HT1080 (cell line): Measurements from ENCODE around the gene FOXO6. TPM values are rescaled to one million over a fixed set of nuclear protein-coding genes. Genes with fewer than 3 reads are reported as not detected.

Source experiments
- DNase-seq: peaks from one replicate; pipeline ENCODE4 v3.0.0-alpha.2; 2015; ENCODE audit warnings: low read depth
- total RNA-seq: library from RNA; depleted of rRNA; stranded (reverse); fragments of >200 nt; shearing (Covaris generic); gene quantifications from 2 replicates; pipeline ENCODE4 v1.2.3, GENCODE V29; 2014; rRNA removed

Gene FOXO6
- total RNA-seq, 1 experiment from 2014 or later = 0.90 TPM

DNA sequence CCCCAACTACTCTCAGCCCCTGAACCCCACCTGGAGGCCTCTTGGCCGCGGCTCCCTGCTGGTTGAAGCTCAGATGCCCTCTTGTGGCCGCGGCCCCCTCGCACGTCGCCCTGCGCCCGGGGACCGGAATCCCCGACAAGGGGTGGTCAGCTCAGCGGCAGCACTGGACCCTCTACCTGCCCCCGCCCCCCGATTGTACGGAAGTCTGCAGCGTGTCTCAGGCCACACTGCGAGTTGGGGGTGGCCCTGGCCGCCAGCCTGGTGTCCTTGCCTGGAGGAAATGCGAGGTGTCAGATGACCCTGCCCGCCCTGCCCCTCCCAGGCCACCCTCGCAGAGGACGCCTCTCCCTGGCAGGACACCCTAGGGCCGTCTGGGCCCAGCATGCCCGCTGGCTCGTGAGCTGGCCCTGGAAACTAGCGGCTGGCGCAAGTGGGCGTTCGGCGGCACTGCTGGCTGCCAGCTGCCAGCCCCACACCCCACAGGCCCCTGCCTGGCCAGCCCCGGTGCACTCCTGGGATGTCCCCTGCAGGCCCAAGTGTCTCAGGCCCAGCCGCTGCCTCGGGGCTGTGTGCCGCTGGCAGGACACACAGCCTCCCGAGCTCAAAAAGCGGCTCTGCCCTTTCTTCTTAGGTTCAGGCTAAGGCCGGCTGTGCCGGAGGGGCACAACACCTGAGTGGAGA is 62.4 kb downstream of the FOXO6 start:
- no peak for DNase-seq

DNA sequence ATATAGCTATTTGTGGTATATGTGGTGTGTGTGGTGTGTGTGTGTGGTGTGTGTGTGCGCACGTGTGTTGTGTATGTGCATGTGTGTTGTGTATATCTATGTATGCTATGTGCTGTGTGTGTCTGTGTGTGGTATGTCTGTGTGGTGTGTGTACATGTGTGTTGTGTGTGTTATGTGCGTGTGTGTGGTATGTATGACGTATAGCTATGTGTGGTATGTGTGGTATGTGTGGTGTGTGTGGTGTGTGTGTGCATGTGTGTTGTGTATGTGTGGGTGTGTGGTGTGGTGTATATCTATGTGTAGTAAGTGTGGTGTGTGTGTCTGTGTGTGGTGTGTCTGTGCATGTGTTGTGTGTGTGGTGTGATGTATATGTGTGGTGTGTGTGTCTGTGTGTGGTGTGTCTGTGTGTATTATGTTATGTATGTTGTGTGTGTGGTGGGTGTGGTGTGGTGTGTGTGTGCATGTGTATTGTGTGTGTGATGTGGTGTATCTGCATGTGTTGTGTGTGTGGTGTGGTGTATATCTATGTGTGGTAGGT is 63.4 kb downstream of the FOXO6 start:
- no peak for DNase-seq

DNA sequence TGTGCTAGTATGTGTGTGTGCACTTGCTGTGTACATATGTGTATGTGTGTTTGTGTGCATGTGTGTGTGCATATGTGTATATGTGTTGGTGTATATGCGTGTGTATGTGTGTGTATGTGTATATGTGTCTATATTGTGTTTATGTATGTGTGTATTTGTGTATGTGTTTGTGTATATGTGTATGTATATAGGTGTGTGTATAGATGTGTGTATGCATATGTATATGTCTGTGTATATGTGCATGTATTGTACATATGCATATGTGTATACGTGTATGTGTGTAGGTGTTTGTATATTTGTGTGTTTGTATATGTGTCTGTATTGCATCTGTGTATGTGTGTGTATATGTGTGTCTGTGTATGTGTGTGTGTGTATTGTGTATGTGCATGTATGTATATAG is 64.1 kb downstream of the FOXO6 start:
- DNase-seq = no peak

DNA sequence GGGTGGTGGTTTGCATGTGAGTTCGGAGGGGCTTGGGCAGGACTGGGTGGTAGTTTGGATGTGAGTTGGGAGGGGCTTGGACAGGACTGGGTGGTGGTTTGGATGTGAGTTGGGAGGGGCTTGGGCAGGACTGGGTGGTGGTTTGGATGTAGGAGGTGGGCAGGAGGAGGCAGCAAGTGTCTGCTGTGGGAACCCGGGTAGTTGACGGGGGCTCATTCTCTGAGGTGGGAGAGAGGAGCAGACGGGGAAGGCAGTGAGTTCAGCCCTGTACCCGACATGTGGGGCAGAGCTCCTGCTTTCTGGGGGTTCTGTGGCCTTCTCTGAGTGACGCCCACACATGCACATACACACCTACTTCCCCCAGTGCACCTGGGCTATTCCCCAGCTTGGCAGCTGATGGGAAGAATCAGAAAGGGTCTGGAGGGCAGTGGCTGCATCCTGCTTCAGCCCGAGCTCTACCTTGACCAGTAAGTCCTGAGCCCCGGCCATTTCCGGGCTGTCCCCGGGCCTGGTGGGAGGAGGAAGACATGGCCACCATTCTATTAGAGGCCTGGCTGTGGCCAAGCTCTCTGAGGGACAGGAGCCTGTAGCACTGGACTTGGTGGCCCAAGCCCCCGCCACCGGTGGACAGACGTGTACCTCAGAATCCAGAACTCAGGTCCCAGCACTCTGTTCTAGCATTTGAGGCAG is 65.1 kb downstream of the FOXO6 start:
- DNase-seq = no peak

DNA sequence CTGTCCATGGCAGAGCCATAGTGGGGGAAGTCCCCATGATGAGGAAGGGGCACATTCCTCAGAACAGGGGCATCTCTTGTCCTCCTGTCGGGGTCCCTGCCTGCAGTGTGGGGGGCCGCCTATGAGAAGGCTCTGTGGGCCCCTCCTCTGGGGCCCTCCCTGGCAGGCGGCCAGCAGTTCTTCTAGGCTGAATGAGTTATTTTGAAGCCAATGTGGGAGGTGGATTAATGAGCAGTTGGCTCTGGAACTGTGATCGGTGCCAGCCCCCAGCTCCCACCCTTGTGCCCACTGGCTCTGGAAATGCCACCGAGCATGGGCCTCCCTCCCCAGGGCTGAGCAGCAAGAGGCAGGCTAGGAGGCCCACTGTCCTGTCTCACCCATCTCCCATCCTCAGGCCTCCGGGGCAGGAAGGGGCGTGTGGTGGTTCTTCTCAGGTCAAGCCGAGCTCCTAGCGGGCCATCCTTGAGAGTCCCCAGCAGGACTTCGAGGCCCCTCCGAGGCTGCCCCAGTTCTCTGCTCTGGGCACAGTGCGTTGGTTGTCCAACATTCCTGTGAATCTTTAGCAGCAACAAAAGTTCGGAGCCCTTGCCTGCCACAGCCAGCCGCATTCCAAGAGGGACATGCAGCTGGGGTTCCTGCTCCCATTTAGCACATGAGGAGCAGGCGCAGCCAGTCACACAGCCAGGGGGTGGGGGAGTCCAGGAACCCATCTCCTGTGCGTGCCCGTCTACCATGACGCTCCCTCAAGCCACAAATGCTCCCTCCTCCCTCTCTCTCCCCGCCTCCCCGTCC is 66.1 kb downstream of the FOXO6 start:
- no peak for DNase-seq

DNA sequence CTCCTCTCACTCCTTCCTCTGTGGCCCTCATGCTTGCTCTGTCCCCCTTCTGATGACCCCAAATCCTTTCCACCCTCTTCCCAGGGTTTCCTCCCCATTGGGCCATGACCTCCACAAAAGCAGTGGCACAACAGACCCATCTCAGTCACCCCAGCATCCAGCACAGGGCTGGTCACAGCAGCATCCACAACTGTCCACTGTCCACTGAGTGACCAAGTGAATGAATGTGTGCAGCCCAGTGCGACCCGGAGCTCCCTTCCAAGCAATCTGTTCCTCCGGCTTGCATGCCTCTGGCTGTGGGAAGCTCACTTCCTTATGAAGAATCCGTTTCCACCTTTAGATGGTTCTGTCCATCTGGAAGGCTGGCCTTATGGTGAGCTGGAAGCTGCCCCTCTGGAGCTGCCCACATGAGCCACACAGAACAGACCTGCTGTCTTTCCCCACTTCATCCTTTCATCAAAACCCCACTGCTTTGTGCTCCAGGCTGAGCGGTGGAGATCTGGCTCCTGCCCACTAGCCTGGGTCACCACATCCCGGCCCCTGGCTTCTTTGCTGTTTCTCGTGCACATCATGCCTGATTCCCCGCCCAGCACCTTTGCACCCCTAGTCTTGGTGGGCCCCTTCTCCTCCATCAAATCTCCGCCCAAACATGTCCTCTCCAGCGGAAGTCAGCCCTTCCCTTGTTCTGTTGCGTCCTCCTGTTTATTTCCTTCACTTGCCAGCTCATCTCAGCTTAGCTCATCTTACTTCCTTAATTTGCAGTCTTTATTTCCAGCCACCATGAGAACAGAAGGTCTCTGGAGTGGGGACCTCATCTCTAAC is 66.9 kb downstream of the FOXO6 start:
- no peak for DNase-seq

DNA sequence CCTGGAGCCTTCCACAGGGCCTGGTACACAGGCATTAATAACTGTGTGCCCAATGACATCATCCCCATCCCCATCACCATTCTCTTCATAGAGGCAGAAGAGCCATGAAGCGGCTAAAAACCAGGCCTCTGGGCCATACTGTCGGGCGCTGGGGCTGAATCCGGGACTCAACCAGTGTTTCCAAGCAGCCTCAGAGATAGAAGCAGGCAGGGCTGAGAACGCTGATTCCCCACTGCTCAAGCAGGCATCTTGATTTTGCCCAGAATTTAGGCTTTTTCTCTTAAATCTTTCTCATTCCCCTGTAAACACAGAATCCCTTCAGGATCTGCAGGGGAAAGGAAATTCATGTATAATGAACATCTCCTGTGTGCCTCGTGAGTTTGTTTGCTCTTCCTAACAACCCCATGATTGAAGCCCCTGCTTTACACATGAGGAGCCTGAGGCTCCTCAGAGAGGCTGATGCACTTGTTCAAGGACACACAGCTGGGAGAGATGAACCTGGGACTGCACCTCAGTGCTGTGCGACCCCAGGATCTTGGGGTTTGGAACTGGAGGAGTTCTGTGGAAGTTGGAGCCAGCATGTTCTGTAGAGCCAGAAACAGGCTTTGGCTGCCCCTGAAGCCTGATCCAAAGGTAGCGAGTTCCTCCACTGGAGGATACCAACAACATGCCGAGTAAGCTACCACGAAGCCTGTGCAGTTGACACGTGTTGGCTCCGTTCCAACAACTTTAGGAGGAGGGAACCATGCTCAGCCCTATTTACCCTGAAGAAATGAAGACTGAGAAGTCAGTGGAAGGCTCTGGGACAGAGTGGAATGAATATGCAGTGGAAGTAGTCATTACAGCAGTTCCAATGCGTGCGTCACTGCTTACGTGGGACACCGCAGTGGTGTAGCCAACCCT is 67.8 kb downstream of the FOXO6 start:
- DNase-seq = no peak

DNA sequence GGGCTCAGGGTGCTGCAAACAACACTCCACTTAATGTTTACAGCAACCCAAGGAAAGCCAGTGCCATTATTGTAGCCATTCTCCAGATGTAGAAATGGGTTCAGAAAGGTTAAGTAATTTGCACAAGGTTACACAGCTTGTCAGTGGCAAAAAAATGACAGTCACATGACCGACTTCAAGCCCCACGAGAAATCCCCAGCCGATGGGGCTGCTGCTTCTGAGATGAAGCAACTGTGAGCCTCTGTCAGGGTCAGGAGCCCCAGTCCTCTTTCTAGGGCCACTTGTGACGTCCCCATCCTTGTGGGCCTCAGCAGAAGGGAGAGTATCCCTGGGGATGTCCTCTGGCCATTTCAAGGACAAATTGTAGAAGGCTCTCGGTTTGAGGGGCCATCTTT is 68.4 kb downstream of the FOXO6 start:
- DNase-seq = no peak

DNA sequence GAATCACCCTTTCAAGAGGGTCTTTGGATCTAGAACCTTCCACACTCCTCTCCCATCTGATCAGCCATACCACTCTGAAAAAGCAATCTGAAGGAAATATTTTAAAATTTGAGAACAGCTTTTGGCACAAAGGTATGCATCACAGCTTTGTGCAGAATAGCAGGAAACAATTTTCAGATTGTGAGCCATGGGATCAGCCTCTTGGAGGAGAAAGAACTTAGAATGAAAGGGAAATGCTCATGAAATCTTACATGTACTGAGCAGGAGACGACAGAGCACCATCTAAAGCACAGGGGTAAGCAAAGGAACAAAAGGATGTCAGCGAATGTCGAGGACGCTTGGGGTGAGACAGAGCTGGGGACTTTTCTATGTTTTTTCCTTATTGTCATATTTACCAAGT is 68.8 kb downstream of the FOXO6 start:
- no peak for DNase-seq

DNA sequence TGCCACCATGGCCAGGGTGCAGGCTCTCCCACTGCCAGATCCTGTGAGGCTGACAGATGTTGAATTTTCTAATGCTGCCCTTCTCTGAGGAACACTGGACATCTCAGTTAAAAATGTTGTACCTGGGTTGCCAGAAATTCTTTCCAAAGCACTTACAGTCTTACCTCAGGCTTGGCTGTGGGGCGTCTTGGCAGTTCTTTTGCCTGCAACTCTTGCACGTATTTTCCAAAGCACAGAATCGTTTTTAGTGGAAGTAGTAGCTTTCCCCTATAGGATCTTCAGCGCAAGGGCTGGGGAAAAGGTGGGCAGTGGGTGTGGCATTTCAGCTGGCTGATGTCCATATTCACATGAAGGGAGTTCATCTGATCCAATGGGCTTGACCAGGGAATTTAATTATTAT is 69.3 kb downstream of the FOXO6 start:
- no peak for DNase-seq

DNA sequence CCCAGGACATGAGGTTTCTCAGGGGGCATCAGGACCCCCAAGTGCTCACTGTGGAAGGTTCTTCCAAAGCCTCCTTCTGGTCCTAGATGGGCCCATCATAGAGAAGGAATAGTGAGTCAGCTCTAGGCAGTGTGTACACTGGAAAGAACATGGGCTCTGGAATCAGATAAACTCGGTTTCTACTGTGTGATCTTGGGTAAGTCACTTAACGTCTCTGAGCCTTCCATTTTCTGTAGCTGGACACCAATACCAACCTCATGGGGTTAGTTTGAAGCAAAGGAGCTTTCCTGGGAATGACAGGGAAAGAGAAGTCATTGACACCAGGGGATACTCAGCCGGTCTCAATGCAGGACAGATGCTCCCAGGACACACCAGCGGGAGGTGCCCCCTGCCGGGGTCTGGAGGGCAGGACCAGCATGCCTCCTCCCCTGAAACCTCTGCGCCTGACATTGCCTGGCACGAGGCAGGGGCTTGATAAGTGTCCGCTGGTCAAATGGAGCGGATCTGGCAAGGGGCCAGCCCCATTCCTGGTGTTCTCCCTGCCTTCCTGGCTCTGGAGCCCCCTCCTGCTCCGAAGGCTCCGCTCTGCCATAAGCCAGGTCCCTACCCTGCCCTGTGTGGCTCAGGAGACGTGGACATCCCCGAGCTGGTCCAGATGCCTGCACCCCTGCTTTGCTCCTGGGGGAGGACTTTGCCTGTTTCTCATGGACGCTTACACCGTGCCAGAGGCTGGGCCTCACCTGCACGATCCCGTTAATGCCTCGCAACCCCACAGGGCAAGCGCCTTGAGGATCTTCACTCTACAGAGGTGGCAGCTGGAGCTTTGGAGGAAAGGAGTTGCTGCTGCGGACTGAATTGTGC is 70.5 kb downstream of the FOXO6 start:
- no peak for DNase-seq

Other genes with a start within 250 kb of the FOXO6 start
- 31.8 and 39.2 TPM in 2 replicates for gene SCMH1, start 119.1 kb upstream of the FOXO6 start, total RNA-seq
- gene EDN2, start 123.2 kb downstream of the FOXO6 start, total RNA-seq = not detected in 2 replicates